Subcutaneous abdominal adipose tissue (tissue), 5 donors: Measurements from ENCODE around the gene PHEX.
"Not testable (repeated sequence)": the region's sequence is repeated elsewhere in the genome, so short reads cannot be mapped to it uniquely, and the experiment has no call there.

Source experiments
- H3K27ac ChIP-seq: one replicate; pipeline ENCODE4 v1.7.0; 2013; ENCODE audit warnings: low read depth, mild to moderate bottlenecking, inconsistent platforms, low read length, moderate library complexity
- H3K27me3 ChIP-seq, 5 donors: one replicate each; pipeline ENCODE4 v1.7.0; 2013; ENCODE audit warnings: low read length in 5 of 5, inconsistent platforms in 1 of 5; ENCODE audit not compliant: control insufficient read depth in 5 of 5, insufficient read depth in 4 of 5
- H3K36me3 ChIP-seq, 5 donors: one replicate each; pipeline ENCODE4 v1.7.0; 2013; ENCODE audit warnings: low read length in 5 of 5; ENCODE audit not compliant: control insufficient read depth in 5 of 5, insufficient read depth in 5 of 5
- H3K4me1 ChIP-seq, 5 donors: one replicate each; pipeline ENCODE4 v1.7.0; 2013; ENCODE audit warnings: low read length in 5 of 5, mild to moderate bottlenecking in 3 of 5, moderate library complexity in 1 of 5; ENCODE audit not compliant: control insufficient read depth in 5 of 5, insufficient read depth in 5 of 5
- H3K4me3 ChIP-seq, 5 donors: one replicate each; pipeline ENCODE4 v1.7.0; 2013; ENCODE audit warnings: low read length in 5 of 5, low read depth in 1 of 5
- H3K9ac ChIP-seq, 5 donors: one replicate each; pipeline ENCODE4 v1.7.0; 2013; ENCODE audit warnings: low read length in 5 of 5, mild to moderate bottlenecking in 4 of 5, moderate library complexity in 3 of 5
- H3K9me3 ChIP-seq, 5 donors: one replicate each; pipeline ENCODE4 v1.7.0; 2013; ENCODE audit warnings: low read length in 5 of 5; ENCODE audit not compliant: control insufficient read depth in 5 of 5
- donor health status: healthy.
- donor health status: healthy.
- donor health status: healthy.
- donor health status: healthy.
- donor health status: healthy.

The PHEX gene

GRCh38 chrX:22246620-22247019 is 214.5 kb downstream of the PHEX start:
- Histone ChIP-seq H3K9ac (no peak overlapping the region), H3K4me1 (no peaks in the 10 kb centered on the region), H3K27me3 (peaks cover 0 to 6% (median 0%) of the 10 kb centered on the region in 5 donors), H3K4me3 (no peak overlapping the region), H3K27ac (no peak overlapping the region), H3K36me3 (no peaks in the 10 kb centered on the region), H3K9me3 (no peaks in the 10 kb centered on the region)

- H3K9ac ChIP-seq: no peak overlapping the region
Observed at GRCh38 chrX:22247169-22247568, 215.0 kb downstream of the PHEX start.

GRCh38 chrX:22248401-22248800 is 216.3 kb downstream of the PHEX start:
- Histone ChIP-seq H3K9me3 (no peaks in the 10 kb centered on the region), H3K36me3 (no peaks in the 10 kb centered on the region), H3K9ac (no peak overlapping the region), H3K27ac (no peak overlapping the region), H3K27me3 (peaks cover 0 to 6% (median 0%) of the 10 kb centered on the region in 5 donors), H3K4me3 (no peak overlapping the region), H3K4me1 (no peaks in the 10 kb centered on the region)

More at GRCh38 chrX:22247169-22247568, 215.0 kb downstream of the PHEX start:
- Histone ChIP-seq H3K4me1 (no peaks in the 10 kb centered on the region), H3K36me3 (no peaks in the 10 kb centered on the region), H3K4me3 (no peak overlapping the region), H3K27me3 (peaks cover 0 to 6% (median 0%) of the 10 kb centered on the region in 5 donors), H3K27ac (no peak overlapping the region), H3K9me3 (no peaks in the 10 kb centered on the region)

- no peaks in the 10 kb centered on the region for H3K36me3 ChIP-seq
- no peaks in the 10 kb centered on the region for H3K4me1 ChIP-seq
- H3K9me3 ChIP-seq: no peaks in the 10 kb centered on the region
- H3K4me3 ChIP-seq: no peak overlapping the region
- H3K27ac ChIP-seq: no peak overlapping the region
- H3K9ac ChIP-seq: no peak overlapping the region
- H3K27me3 ChIP-seq: peaks cover 0 to 6% (median 0%) of the 10 kb centered on the region in 5 donors
Observed at GRCh38 chrX:22249371-22249770, 217.2 kb downstream of the PHEX start.

- Histone ChIP-seq H3K27ac (no peak overlapping the region), H3K27me3 (peaks cover 0 to 3% (median 0%) of the 10 kb centered on the region in 5 donors), H3K4me1 (no peaks in the 10 kb centered on the region), H3K36me3 (no peaks in the 10 kb centered on the region), H3K4me3 (no peak overlapping the region), H3K9ac (no peak overlapping the region), H3K9me3 (peaks cover 0 to 4% (median 0%) of the 10 kb centered on the region in 5 donors)
Observed at GRCh38 chrX:22268706-22269105, 236.6 kb downstream of the PHEX start.

GRCh38 chrX:22272613-22273012 is 240.5 kb downstream of the PHEX start, which contains the start of gene CBLL2:
TSS of gene CBLL2 (plus strand) at chrX:22272913. CDS start at chrX:22272992, 79 bp downstream.
- peaks cover 0 to 3% (median 0%) of the 10 kb centered on the region in 5 donors for H3K27me3 ChIP-seq
- H3K27ac ChIP-seq: no peak within 1 kb of the TSS
- H3K9ac ChIP-seq: no peak within 1 kb of the TSS
- H3K4me1 ChIP-seq: no peaks in the 10 kb centered on the region
- no peaks in the 10 kb centered on the region for H3K36me3 ChIP-seq
- no peak within 1 kb of the TSS for H3K4me3 ChIP-seq
- H3K9me3 ChIP-seq: peaks cover 0 to 4% (median 0%) of the 10 kb centered on the region in 5 donors

- Histone ChIP-seq H3K27ac (no peak overlapping the region), H3K9me3 (peaks cover 0 to 4% (median 0%) of the 10 kb centered on the region in 5 donors), H3K36me3 (no peaks in the 10 kb centered on the region), H3K4me1 (no peaks in the 10 kb centered on the region), H3K9ac (no peak overlapping the region), H3K27me3 (peaks cover 0 to 3% (median 3%) of the 10 kb centered on the region in 5 donors), H3K4me3 (no peak overlapping the region)
Observed at GRCh38 chrX:22273714-22274317, 241.7 kb downstream of the PHEX start.

GRCh38 chrX:22276781-22277180 is 244.7 kb downstream of the PHEX start:
- H3K36me3 ChIP-seq: no peaks in the 10 kb centered on the region
- peaks cover 0 to 5% (median 3%) of the 10 kb centered on the region in 5 donors for H3K9me3 ChIP-seq
- H3K4me1 ChIP-seq: no peaks in the 10 kb centered on the region
- H3K27me3 ChIP-seq: peaks cover 0 to 3% (median 0%) of the 10 kb centered on the region in 5 donors
- no peak overlapping the region for H3K27ac ChIP-seq
- no peak overlapping the region for H3K4me3 ChIP-seq
- no peak overlapping the region for H3K9ac ChIP-seq

- H3K27ac ChIP-seq: no peak overlapping the region
- peaks cover 0 to 8% (median 3%) of the 10 kb centered on the region in 5 donors for H3K9me3 ChIP-seq
- no peak overlapping the region for H3K9ac ChIP-seq
- no peaks in the 10 kb centered on the region for H3K36me3 ChIP-seq
- H3K4me3 ChIP-seq: no peak overlapping the region
- H3K4me1 ChIP-seq: no peaks in the 10 kb centered on the region
- peaks cover 0 to 5% (median 3%) of the 10 kb centered on the region in 5 donors for H3K27me3 ChIP-seq
Observed at GRCh38 chrX:22278375-22278774, 246.2 kb downstream of the PHEX start.

GRCh38 chrX:22289209-22289608 is 257.1 kb downstream of the PHEX start:
- H3K36me3 ChIP-seq, H3K27me3 ChIP-seq, H3K27ac ChIP-seq: not testable (repeated sequence)

More at GRCh38 chrX:22289209-22289608, 257.1 kb downstream of the PHEX start:
- not testable (repeated sequence) for H3K9ac ChIP-seq, H3K9me3 ChIP-seq, H3K4me3 ChIP-seq, H3K4me1 ChIP-seq
